Loucy (cell line): ENCODE measurements around the gene SPCS1.

Experiments
- CTCF ChIP-seq: fragments of 200-600 bp; sonication (generic); conservative IDR thresholded peaks from 2 replicates; pipeline ENCODE4 v1.5.1; 2014; ENCODE audit warnings: mild to moderate bottlenecking, antibody characterized with exemption, low read length
- EZH2phosphoT487 ChIP-seq: fragments of 200-600 bp; IDR thresholded peaks from 2 replicates; pipeline ENCODE4 v1.6.1; 2018; ENCODE audit warnings: antibody characterized with exemption, mild to moderate bottlenecking, moderate library complexity, borderline replicate concordance

GRCh38 chr3:52694528-52695189 is 11.2 kb upstream of the SPCS1 start:
- TF ChIP-seq CTCF (no peak), EZH2phosphoT487 (no peak)
